Suprapubic skin (tissue), 4 donors: ENCODE data around the gene VAV2. TPM values are rescaled to one million over a fixed set of nuclear protein-coding genes. Genes with fewer than 3 reads are reported as not detected.

Experiments used
- DNase-seq, 2 donors: peaks; one replicate each; pipeline ENCODE4 v3.0.0-alpha.2; 2019; ENCODE audit warnings: low spot score in 2 of 2
- H3K27ac ChIP-seq: fragments of 200-600 bp; sonication (generic); one replicate; pipeline ENCODE4 v1.5.1; 2019
- H3K27me3 ChIP-seq: fragments of 200-600 bp; sonication (generic); one replicate; pipeline ENCODE4 v1.5.1; 2019
- H3K36me3 ChIP-seq: fragments of 200-600 bp; sonication (generic); one replicate; pipeline ENCODE4 v1.5.1; 2019
- H3K4me1 ChIP-seq: fragments of 200-600 bp; sonication (generic); one replicate; pipeline ENCODE4 v1.5.1; 2019
- H3K4me3 ChIP-seq: fragments of 200-600 bp; sonication (generic); one replicate; pipeline ENCODE4 v1.5.1; 2019; ENCODE audit warnings: mild to moderate bottlenecking
- H3K9me3 ChIP-seq: fragments of 200-600 bp; sonication (generic); one replicate; pipeline ENCODE4 v1.5.1; 2019
- EP300 ChIP-seq: sonication (generic); formaldehyde crosslinking; IDR thresholded peaks from one replicate; pipeline ENCODE4 v1.6.1; 2017; ENCODE audit warnings: antibody characterized with exemption
- POLR2A ChIP-seq, 2 donors: fragments of 450-650 bp; IDR thresholded peaks; one replicate each; pipeline ENCODE4 v1.6.1; 2017; ENCODE audit warnings: antibody characterized with exemption in 2 of 2, mild to moderate bottlenecking in 2 of 2, moderate library complexity in 2 of 2
- POLR2AphosphoS5 ChIP-seq, 3 donors: sonication (generic); formaldehyde crosslinking; IDR thresholded peaks; one replicate each; pipeline ENCODE4 v1.6.1; 2017; ENCODE audit warnings: antibody characterized with exemption in 3 of 3
- WGBS: methylation state at CpG from one replicate; pipeline ENCODE4 v1.1.5; 2018; 5-methylcytosine and 5-hydroxymethylcytosine counted together
- total RNA-seq, 4 donors: library from RNA; depleted of rRNA; stranded (reverse); fragments of >200 nt; gene quantifications; one replicate each; pipeline ENCODE4 v1.1.0, GENCODE V29; 2016
- TF ChIP-seq, protein P1 (sequence below), 2 donors: fragments of 200-600 bp in 1 of 2; fragments of 450-650 bp in 1 of 2; sonication (generic) in 1 of 2; IDR thresholded peaks; one replicate each; pipeline ENCODE4 v1.5.1; 2016 to 2019; ENCODE audit warnings: antibody characterized with exemption in 2 of 2, mild to moderate bottlenecking in 1 of 2, moderate library complexity in 1 of 2

VAV2 gene
- total RNA-seq, 4 donors from 2014 or later: 5.2 to 10.3 (median 6.4) TPM

DNA sequence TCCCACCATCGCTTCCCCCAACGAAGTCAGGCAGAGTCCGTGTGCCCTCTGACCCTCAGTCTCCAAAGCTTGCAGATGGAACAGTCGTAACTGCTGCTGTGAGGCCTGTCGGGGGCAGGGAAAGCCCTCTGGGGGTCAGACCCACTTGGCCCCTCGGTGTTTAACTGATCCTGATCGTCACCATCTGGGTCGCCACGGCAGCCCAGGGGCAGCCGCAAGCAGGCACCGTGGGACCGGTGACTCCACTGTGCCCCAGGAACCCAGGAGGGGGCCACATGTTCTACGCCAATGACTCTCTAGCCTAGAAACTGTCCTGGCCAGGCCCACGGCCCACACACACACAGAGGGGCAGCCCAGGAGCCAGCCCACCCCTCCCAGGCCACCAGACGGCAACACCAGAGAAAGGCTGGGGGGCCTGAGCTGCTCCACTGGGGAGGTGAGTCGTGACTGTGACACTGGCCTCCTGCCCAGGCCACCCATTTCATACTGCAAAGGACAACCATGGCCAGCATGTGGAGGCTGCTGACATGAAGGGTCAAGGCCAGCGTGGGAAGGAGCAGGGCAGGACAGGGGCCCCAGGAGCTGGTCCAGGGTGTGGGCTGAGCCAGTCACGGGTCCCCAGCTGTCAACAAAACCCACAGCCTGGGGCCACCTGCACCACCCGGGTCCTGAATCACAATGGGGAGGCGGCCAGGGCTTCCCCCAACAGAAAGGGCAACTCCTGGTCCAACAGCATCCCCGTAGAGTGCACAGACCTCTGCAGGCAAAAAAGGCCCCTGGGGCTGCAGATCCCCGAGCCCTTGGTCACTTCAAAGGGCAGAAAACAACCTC is 20.8 kb downstream of the VAV2 start:
- TF ChIP-seq POLR2A (IDR thresholded peaks at IDR 0.05): no peak
- TF ChIP-seq, protein P1, sequence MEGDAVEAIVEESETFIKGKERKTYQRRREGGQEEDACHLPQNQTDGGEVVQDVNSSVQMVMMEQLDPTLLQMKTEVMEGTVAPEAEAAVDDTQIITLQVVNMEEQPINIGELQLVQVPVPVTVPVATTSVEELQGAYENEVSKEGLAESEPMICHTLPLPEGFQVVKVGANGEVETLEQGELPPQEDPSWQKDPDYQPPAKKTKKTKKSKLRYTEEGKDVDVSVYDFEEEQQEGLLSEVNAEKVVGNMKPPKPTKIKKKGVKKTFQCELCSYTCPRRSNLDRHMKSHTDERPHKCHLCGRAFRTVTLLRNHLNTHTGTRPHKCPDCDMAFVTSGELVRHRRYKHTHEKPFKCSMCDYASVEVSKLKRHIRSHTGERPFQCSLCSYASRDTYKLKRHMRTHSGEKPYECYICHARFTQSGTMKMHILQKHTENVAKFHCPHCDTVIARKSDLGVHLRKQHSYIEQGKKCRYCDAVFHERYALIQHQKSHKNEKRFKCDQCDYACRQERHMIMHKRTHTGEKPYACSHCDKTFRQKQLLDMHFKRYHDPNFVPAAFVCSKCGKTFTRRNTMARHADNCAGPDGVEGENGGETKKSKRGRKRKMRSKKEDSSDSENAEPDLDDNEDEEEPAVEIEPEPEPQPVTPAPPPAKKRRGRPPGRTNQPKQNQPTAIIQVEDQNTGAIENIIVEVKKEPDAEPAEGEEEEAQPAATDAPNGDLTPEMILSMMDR (IDR thresholded peaks at IDR 0.05): no peak
- TF ChIP-seq EP300: no peak
- TF ChIP-seq POLR2AphosphoS5 (IDR thresholded peaks at IDR 0.05): no peak
- WGBS: 97% methylated on average over 6 of the region's 22 CpGs
- Histone ChIP-seq H3K9me3 (no peaks in the 10 kb centered on the region), H3K27ac (no peak overlapping the region), H3K27me3 (no peaks in the 10 kb centered on the region), H3K4me3 (no peak overlapping the region), H3K4me1 (peaks cover 8% of the 10 kb centered on the region), H3K36me3 (no peaks in the 10 kb centered on the region)
- DNase-seq: no peak

DNA sequence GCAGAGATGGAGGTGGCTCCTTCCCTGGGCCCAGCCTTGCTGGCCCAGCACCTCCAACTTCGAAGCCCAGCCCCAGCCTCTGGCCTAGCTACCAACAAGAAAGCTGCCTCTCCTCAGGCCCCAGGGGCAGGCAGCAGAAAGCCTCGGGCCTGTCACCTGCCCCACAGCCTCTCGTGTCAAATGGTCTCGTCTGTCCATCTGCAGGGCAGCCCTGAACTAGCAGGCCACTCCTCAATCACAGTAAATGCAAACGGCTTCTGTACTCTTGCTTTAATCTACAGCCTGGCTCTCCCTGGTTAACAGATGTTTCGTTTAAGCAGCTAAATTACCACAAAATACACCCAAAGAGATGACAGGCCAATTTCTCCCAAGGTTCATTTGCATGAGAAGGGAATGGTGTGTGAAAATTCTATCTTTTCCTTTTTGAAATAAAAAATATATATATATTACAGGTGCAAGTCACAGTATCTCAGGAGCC is 21.5 kb downstream of the VAV2 start:
- H3K36me3 ChIP-seq: no peaks in the 10 kb centered on the region
- H3K4me1 ChIP-seq: peaks cover 8% of the 10 kb centered on the region
- H3K27me3 ChIP-seq: no peaks in the 10 kb centered on the region
- no peaks in the 10 kb centered on the region for H3K9me3 ChIP-seq
- WGBS: 85% methylated on average over 6 of the region's 6 CpGs
- no peak overlapping the region for H3K27ac ChIP-seq
- no peak for TF ChIP-seq POLR2AphosphoS5 (IDR thresholded peaks at IDR 0.05)
- TF ChIP-seq, protein P1 (IDR thresholded peaks at IDR 0.05): no peak
- DNase-seq: no peak
- H3K4me3 ChIP-seq: no peak overlapping the region

GRCh38 chr9:133969681-133970580 is 22.2 kb downstream of the VAV2 start:
- no peaks in the 10 kb centered on the region for H3K36me3 ChIP-seq
- no peaks in the 10 kb centered on the region for H3K9me3 ChIP-seq
- no peak for DNase-seq
- TF ChIP-seq POLR2A (IDR thresholded peaks at IDR 0.05) (no peak), EP300 (no peak), POLR2AphosphoS5 (IDR thresholded peaks at IDR 0.05) (no peak)
- TF ChIP-seq, protein P1 (IDR thresholded peaks at IDR 0.05): no peak
- H3K27ac ChIP-seq: no peak overlapping the region
- WGBS: 79% methylated on average over 19 of the region's 25 CpGs
- H3K27me3 ChIP-seq: no peaks in the 10 kb centered on the region
- no peak overlapping the region for H3K4me3 ChIP-seq
- peaks cover 8% of the 10 kb centered on the region for H3K4me1 ChIP-seq

DNA sequence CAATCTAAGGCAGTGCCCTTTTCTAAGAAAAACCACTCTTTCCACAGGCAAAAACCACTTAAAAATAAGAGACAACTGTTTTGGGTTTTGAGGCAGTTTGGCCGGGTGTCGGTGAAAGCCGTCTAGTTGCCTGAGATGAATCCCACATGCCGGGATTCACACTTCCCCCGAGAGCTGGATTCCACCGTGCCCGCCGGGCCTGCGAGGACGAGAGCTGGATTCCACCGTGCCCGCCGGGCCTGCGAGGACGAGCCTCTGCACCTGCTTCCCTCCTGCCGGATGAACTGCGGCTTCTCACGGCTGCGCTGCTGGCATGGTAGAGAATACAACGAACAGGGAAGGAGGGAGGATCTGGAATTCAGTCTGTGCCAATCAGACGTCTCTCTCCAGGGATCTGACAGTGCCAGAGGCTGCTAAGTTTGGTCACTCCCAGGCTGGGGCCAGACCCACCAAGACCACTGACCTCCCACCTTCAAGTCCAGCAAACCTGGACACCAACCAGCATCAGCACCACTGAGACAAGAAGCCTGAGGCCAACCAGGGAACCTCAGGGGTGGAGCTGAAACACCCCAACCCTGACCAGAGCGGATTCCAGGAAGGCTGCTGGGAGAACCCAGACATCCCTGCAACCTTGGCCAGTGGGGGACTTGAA is 23.0 kb downstream of the VAV2 start:
- Histone ChIP-seq H3K4me1 (peaks cover 4% of the 10 kb centered on the region), H3K27me3 (no peaks in the 10 kb centered on the region), H3K36me3 (no peaks in the 10 kb centered on the region), H3K4me3 (no peak overlapping the region), H3K27ac (no peak overlapping the region), H3K9me3 (no peaks in the 10 kb centered on the region)
- no peak for DNase-seq
- WGBS: 55% methylated on average over 8 of the region's 22 CpGs
- TF ChIP-seq POLR2AphosphoS5 (IDR thresholded peaks at IDR 0.05) (no peak), POLR2A (IDR thresholded peaks at IDR 0.05) (no peak), EP300 (no peak)
- TF ChIP-seq, protein P1 (IDR thresholded peaks at IDR 0.05): no peak
